Transverse colon (tissue), 4 donors: ENCODE results near the gene PPP1R9A. TPM values are rescaled to one million over a fixed set of nuclear protein-coding genes. Genes with fewer than 3 reads are reported as not detected.

Experiments used
- DNase-seq: peaks from one replicate; pipeline ENCODE4 v3.0.0-alpha.2; 2019
- H3K27ac ChIP-seq, 4 donors: fragments of 200-600 bp; sonication (generic); 2 replicates each; pipeline ENCODE4 v1.5.1; 2016 to 2018; ENCODE audit warnings: inconsistent platforms in 4 of 4
- H3K27me3 ChIP-seq: fragments of 200-600 bp; sonication (generic); 2 replicates; pipeline ENCODE4 v1.5.1; 2017; ENCODE audit warnings: inconsistent platforms
- H3K36me3 ChIP-seq, 4 donors: fragments of 200-600 bp; sonication (generic); 2 replicates each; pipeline ENCODE4 v1.5.1; 2017 to 2019; ENCODE audit warnings: inconsistent platforms in 4 of 4
- H3K4me1 ChIP-seq, 4 donors: fragments of 200-600 bp; sonication (generic); 2 replicates each; pipeline ENCODE4 v1.5.1; 2017 to 2020; ENCODE audit warnings: inconsistent platforms in 4 of 4
- H3K4me3 ChIP-seq, 4 donors: fragments of 200-600 bp; sonication (generic); 1 replicate in 1 of 4; 2 replicates in 3 of 4; pipeline versions ENCODE4 v1.5.1 to v1.6.1; 2017 to 2019; ENCODE audit warnings: inconsistent platforms in 4 of 4
- H3K9me3 ChIP-seq, 2 donors: fragments of 200-600 bp; sonication (generic); 2 replicates each; pipeline ENCODE4 v1.5.1; 2017 to 2019; ENCODE audit warnings: inconsistent platforms in 2 of 2
- CTCF ChIP-seq, 5 experiments: fragments of 200-600 bp in 3 of 5; fragments of 450-650 bp in 2 of 5; sonication (generic) in 3 of 5; IDR thresholded peaks; 1 replicate in 2 of 5; 2 replicates in 3 of 5; pipeline ENCODE4 v1.5.1; 2016 to 2017; ENCODE audit warnings: antibody characterized with exemption in 5 of 5, inconsistent platforms in 3 of 5, mild to moderate bottlenecking in 2 of 5, moderate library complexity in 1 of 5
- EP300 ChIP-seq: sonication (generic); formaldehyde crosslinking; IDR thresholded peaks from one replicate; pipeline ENCODE4 v1.6.1; 2017; ENCODE audit warnings: antibody characterized with exemption, low read depth
- POLR2A ChIP-seq: fragments of 450-650 bp; IDR thresholded peaks from one replicate; pipeline ENCODE4 v1.6.1; 2016; ENCODE audit warnings: antibody characterized with exemption, mild to moderate bottlenecking, moderate library complexity
- POLR2AphosphoS5 ChIP-seq, 3 donors: sonication (generic); formaldehyde crosslinking; IDR thresholded peaks; one replicate each; pipeline ENCODE4 v1.6.1; 2016; ENCODE audit warnings: antibody characterized with exemption in 3 of 3
- WGBS, 2 donors: methylation state at CpG; one replicate each; pipeline ENCODE4 v1.1.5; 2018; ENCODE audit warnings: low coverage in 1 of 2; 5-methylcytosine and 5-hydroxymethylcytosine counted together
- in situ Hi-C, 4 donors: fragments of 200-750 bp; cut with MboI; loops; one replicate each; pipeline versions ENCODE4 v1.15.0 to v1.15.1; 2017; ENCODE audit warnings: low sequenced_read_pairs in 3 of 4, low pct_ligation_motif_present in 1 of 4, low pct_unique_long_range_greater_than_20kb in 1 of 4
- intact Hi-C: fragments of 100-400 bp; cut with DNase I; formaldehyde crosslinking; loops from one replicate; pipeline ENCODE4 v1.15.1; 2023; ENCODE audit warnings: low total_unique reads
- total RNA-seq, 4 donors: library from RNA; depleted of rRNA; stranded (reverse); fragments of >200 nt; gene quantifications; one replicate each; pipeline ENCODE4 v1.1.0, GENCODE V29; 2016

Gene PPP1R9A
- total RNA-seq, 4 donors from 2014 or later: 13.1 to 30.0 (median 23.2) TPM

GRCh38 chr7:95321720-95322119 lies 414.3 kb downstream of the PPP1R9A start:
- intact Hi-C loops: no loop called here
- Histone ChIP-seq H3K4me3 (no peak overlapping the region), H3K9me3 (no peaks in the 10 kb centered on the region), H3K36me3 (no peaks in the 10 kb centered on the region), H3K4me1 (no peaks in the 10 kb centered on the region), H3K27me3 (peaks cover 14% of the 10 kb centered on the region), H3K27ac (no peak overlapping the region)
- in situ Hi-C loops: no loop called here
- no peak for TF ChIP-seq POLR2A
- TF ChIP-seq CTCF (IDR thresholded peaks at IDR 0.05): no peak
- TF ChIP-seq POLR2AphosphoS5 (IDR thresholded peaks at IDR 0.05): no peak
- no peak for TF ChIP-seq EP300
- DNase-seq: no peak
- WGBS, 2 donors: 69% methylated on average over 1 of the region's 1 CpG; no CpG with 5 or more reads in 1 of the 2 donors

GRCh38 chr7:95322396-95322795 lies 415.0 kb downstream of the PPP1R9A start:
- TF ChIP-seq POLR2AphosphoS5 (IDR thresholded peaks at IDR 0.05): no peak
- TF ChIP-seq POLR2A: no peak
- TF ChIP-seq EP300: no peak
- no peak for TF ChIP-seq CTCF (IDR thresholded peaks at IDR 0.05)
- in situ Hi-C loops (no loop called here), intact Hi-C loops (no loop called here)
- Histone ChIP-seq H3K4me3 (no peak overlapping the region), H3K36me3 (no peaks in the 10 kb centered on the region), H3K4me1 (no peaks in the 10 kb centered on the region), H3K9me3 (no peaks in the 10 kb centered on the region), H3K27ac (no peak overlapping the region), H3K27me3 (peaks cover 14% of the 10 kb centered on the region)
- no peak for DNase-seq
- 74 to 86% methylated on average over 1 to 8 of the region's 8 CpGs for WGBS, 2 donors

- 100% methylated on average over 2 of the region's 2 CpGs; no CpG with 5 or more reads in 1 of the 2 donors for WGBS, 2 donors
- DNase-seq: no peak
- no peak overlapping the region for H3K4me3 ChIP-seq
- TF ChIP-seq CTCF (IDR thresholded peaks at IDR 0.05): no peak
- no peak for TF ChIP-seq POLR2A
- no peak for TF ChIP-seq POLR2AphosphoS5 (IDR thresholded peaks at IDR 0.05)
- TF ChIP-seq EP300: no peak
- no peak overlapping the region for H3K27ac ChIP-seq
- intact Hi-C loops: no loop called here
- peaks cover 14% of the 10 kb centered on the region for H3K27me3 ChIP-seq
- H3K36me3 ChIP-seq: no peaks in the 10 kb centered on the region
- H3K4me1 ChIP-seq: no peaks in the 10 kb centered on the region
- no peaks in the 10 kb centered on the region for H3K9me3 ChIP-seq
- in situ Hi-C loops: no loop called here
Observed at GRCh38 chr7:95322854-95323253, 415.5 kb downstream of the PPP1R9A start.

GRCh38 chr7:95323410-95324129 lies 416.2 kb downstream of the PPP1R9A start:
- H3K36me3 ChIP-seq: no peaks in the 10 kb centered on the region
- in situ Hi-C loops (no loop called here), intact Hi-C loops (no loop called here)
- H3K4me3 ChIP-seq: no peak overlapping the region
- DNase-seq: no peak
- 86 to 90% methylated on average over 6 to 9 of the region's 9 CpGs for WGBS, 2 donors
- TF ChIP-seq POLR2A (no peak), CTCF (IDR thresholded peaks at IDR 0.05) (no peak), POLR2AphosphoS5 (IDR thresholded peaks at IDR 0.05) (no peak), EP300 (no peak)
- H3K27ac ChIP-seq: no peak overlapping the region
- H3K4me1 ChIP-seq: no peaks in the 10 kb centered on the region
- no peaks in the 10 kb centered on the region for H3K9me3 ChIP-seq
- peaks cover 14% of the 10 kb centered on the region for H3K27me3 ChIP-seq
